Thymus (tissue), 11 donors: ENCODE measurements around the gene CD300LB. TPM values are rescaled to one million over a fixed set of nuclear protein-coding genes. Genes with fewer than 3 reads are reported as not detected.

Source experiments
- DNase-seq, 9 donors: peaks; one replicate each; pipeline ENCODE4 v3.0.0-alpha.2; 2013; ENCODE audit warnings: low spot score in 9 of 9, low read depth in 6 of 9, missing footprints in 1 of 9
- H3K27ac ChIP-seq, 2 donors: one replicate each; pipeline ENCODE4 v1.5.1; 2013; ENCODE audit warnings: control low read depth in 1 of 2, low read depth in 1 of 2, low read length in 1 of 2, mild to moderate bottlenecking in 1 of 2, moderate library complexity in 1 of 2
- H3K27me3 ChIP-seq, 2 donors: one replicate each; pipeline ENCODE4 v1.5.1; 2013; ENCODE audit warnings: low read length in 1 of 2; ENCODE audit not compliant: control insufficient read depth in 2 of 2, insufficient read depth in 1 of 2
- H3K36me3 ChIP-seq, 2 donors: one replicate each; pipeline ENCODE4 v1.5.1; 2013; ENCODE audit warnings: low read length in 1 of 2, mild to moderate bottlenecking in 1 of 2, moderate library complexity in 1 of 2; ENCODE audit not compliant: control insufficient read depth in 2 of 2, insufficient read depth in 2 of 2
- H3K4me1 ChIP-seq, 2 donors: one replicate each; pipeline ENCODE4 v1.5.1; 2013; ENCODE audit warnings: low read length in 2 of 2; ENCODE audit not compliant: control insufficient read depth in 2 of 2, insufficient read depth in 2 of 2
- H3K4me3 ChIP-seq, 2 donors: one replicate each; pipeline ENCODE4 v1.5.1; 2013; ENCODE audit warnings: low read length in 2 of 2, control low read depth in 1 of 2, mild to moderate bottlenecking in 1 of 2
- H3K9me3 ChIP-seq, 2 donors: one replicate each; pipeline ENCODE4 v1.5.1; 2013; ENCODE audit warnings: low read length in 1 of 2, mild to moderate bottlenecking in 1 of 2; ENCODE audit not compliant: control insufficient read depth in 2 of 2, insufficient read depth in 1 of 2
- WGBS: extraction: QIAGEN DNeasy Blood & Tissue Kit; methylation state at CpG from one replicate; pipeline ENCODE4 v1.1.7; 2013; 5-methylcytosine and 5-hydroxymethylcytosine counted together
- polyA plus RNA-seq: library from polyadenylated mRNA; stranded (reverse); fragments of 200-250 nt; gene quantifications from one replicate; pipeline ENCODE4 v1.2.3, GENCODE V29; 2013
- total RNA-seq: library from RNA; stranded (reverse); fragments of 120-200 nt; gene quantifications from one replicate; pipeline ENCODE4 v1.2.4, GENCODE V29; 2013
- donor health status: healthy.

Gene CD300LB
- total and polyA plus RNA-seq, 2 donors = 0.38 to 0.64 TPM

DNA sequence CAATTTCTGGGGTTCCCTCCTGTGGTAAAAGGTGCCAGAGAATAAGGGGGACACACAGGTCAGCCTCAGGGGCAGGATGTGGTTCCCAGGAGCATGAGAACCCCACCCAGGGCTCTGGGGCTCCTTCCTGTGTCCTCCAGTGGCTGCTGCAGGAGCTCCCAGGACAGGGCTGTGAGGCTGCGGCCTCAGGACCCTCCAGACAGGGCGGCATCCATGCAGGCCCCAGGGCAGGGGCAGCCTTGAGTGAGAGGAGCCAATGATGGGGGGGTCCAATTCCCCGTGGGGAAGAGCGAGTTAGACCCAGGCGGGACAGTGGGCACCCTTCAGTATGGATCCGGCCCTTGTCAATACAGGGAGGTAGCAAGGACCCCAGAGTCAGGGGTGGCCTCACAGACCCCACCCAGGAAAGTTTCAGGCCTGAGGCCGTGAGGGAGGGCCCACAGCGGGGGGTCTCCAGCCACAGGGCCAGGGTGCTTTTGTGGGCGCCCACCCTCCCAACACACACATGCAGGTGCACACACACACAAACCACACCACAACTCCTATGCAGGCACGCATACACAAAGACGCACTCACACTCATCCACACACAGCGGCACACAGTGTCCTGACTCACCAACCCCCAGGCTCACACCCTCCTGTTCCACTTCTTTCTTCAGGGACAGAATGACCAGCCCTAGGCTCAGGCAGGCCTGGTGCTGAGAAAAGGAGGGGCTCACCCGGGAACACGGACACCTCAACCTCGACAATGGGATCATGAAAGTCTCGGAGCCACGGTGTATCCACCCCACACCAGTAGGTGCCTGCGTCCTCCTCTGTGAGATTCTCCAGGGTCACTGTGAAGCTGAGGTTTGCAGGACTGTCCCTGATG lies 12.9 kb upstream of the CD300LB start:
- WGBS = 96% methylated on average over 18 of the region's 18 CpGs
- Histone ChIP-seq H3K9me3 (no peaks in the 10 kb centered on the region), H3K36me3 (no peaks in the 10 kb centered on the region), H3K4me3 (no peak overlapping the region), H3K4me1 (peaks cover 0 to 8% of the 10 kb centered on the region in 2 donors), H3K27ac (no peak overlapping the region), H3K27me3 (no peaks in the 10 kb centered on the region)
- no peak for DNase-seq

DNA sequence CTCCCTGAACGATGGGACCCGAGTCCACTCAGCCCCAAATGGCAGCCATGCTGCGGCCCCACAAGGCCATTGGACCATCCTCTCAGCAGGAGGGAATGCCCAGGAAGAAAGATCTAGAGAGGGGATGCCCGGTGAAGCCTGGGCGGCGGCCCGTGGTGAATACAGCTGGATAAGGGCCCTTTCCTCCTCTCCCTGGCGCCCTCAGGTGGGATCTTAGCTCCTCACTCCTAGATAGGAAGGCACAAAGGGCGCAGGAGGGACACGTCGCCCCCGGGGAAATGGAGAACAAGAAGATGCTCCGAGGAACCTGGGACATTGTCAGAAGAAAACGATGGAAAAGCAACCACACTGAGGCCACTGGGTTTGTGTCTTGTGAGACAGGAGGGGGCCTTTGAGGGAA lies 12.1 kb upstream of the CD300LB start:
- DNase-seq = no peak
- WGBS = 96% methylated on average over 14 of the region's 14 CpGs
- Histone ChIP-seq H3K27me3 (peaks cover 0 to 3% of the 10 kb centered on the region in 2 donors), H3K27ac (no peak overlapping the region), H3K9me3 (no peaks in the 10 kb centered on the region), H3K4me1 (peaks cover 0 to 8% of the 10 kb centered on the region in 2 donors), H3K36me3 (no peaks in the 10 kb centered on the region), H3K4me3 (no peak overlapping the region)

DNA sequence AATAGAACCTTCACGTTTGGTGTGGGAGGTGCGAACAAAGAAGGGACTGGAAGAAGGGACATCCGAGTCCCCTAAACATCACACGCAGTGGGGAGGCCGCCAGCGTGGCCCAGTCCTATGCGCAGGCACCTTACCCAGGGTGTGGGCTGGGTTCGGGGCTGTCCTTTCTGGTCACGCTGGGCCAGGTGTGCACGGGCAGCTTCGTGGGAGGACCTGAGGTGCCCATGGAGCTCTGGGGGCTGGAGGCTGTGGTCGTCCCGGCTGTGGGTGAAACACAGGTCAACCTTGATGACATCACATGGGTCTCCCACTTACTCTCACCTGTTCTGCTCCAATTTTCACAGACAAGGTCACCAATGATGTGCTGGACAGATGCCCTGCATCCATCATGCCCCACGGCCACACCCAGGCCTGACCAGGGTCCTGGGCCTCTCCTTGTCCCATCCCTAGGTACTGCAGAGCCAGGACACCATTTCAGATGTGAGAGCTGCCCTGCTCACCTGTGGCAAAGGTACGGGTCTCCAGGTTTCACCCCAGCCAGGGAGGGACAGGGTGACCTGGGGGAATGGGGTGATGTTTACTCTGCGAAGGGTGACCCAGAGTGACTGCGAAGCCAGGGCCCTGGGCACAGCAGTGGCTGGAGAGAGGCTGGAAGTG lies 11.6 kb upstream of the CD300LB start:
- WGBS = 95% methylated on average over 17 of the region's 17 CpGs

DNA sequence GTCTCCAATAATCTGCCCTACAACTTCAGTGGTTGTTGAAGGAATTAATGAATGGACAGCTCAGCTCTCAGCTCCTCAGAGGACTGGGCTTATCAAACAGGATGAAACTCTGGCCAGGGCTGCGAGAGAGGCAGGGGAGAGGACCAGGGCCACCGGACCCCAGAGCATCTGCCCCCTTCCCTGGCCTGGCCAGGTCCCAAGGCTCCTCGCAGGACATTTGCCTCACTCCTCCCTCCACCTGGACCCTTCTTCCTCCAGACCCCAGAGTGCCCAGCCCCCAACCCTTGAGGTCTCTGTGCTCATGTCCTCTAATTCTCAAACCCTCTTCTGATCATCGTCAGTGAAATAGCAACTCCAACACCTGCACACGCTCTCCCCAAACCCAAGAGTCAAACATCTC lies 10.9 kb upstream of the CD300LB start:
- no peaks in the 10 kb centered on the region for H3K9me3 ChIP-seq
- no peak for DNase-seq
- H3K27ac ChIP-seq = no peak overlapping the region
- no peak overlapping the region for H3K4me3 ChIP-seq
- H3K4me1 ChIP-seq = peaks cover 0 to under 1% of the 10 kb centered on the region in 2 donors
- WGBS = 95% methylated on average over 5 of the region's 5 CpGs
- H3K36me3 ChIP-seq = no peaks in the 10 kb centered on the region
- H3K27me3 ChIP-seq = peaks cover 0 to 7% of the 10 kb centered on the region in 2 donors

More for the DNA sequence above, 11.6 kb upstream of the CD300LB start:
- Histone ChIP-seq H3K27ac (no peak overlapping the region), H3K9me3 (no peaks in the 10 kb centered on the region), H3K4me1 (peaks cover 0 to 7% of the 10 kb centered on the region in 2 donors), H3K27me3 (peaks cover 0 to 5% of the 10 kb centered on the region in 2 donors), H3K4me3 (no peak overlapping the region), H3K36me3 (no peaks in the 10 kb centered on the region)
- no peak for DNase-seq

DNA sequence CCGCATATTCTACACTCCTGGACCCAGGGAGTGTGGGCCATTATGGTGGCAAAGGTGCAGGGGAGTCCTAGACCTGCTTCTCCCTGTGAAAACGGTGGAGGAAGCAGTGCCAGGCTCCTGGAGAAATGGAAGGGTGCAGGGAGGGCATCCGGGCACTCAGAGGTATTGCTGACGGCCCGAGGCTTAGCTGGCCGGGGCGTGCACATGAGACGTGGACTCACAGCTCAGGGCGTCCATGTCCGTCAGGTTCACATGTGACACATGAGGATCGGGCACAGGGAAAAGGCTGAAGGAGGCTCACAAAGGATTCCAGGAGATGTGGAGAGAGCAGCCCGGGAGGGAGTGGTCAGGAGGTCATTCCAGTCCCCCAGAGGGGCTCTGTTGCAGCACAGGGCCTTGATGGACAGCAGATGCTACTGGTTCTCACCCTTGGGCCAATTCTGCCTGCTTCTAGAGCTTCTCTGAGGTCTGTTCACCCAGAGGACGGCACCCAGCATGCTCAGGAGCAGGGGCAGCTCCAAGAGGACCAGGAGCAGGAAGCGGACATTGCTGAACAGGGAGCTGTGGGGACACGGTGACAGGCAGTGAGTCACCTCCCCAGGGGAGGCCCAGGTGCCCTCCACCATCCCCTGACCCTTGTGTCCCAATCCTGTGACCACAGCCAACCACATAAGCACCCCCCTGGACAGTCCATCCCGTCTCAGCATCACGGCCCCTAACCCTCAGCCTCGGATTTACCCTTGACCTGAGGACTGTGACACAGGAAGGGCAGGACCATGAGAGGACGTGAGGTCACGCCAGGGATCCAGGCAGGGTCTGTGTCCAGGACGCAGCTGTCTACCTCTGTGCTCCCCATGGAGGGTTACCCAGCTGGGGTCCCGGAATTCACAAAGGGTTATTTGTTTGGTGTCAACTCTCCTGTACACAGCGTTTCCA lies 10.2 kb upstream of the CD300LB start:
- no peak overlapping the region for H3K27ac ChIP-seq
- WGBS = 92% methylated on average over 23 of the region's 23 CpGs
- H3K9me3 ChIP-seq = no peaks in the 10 kb centered on the region
- DNase-seq = no peak
- H3K4me1 ChIP-seq = no peaks in the 10 kb centered on the region
- H3K36me3 ChIP-seq = no peaks in the 10 kb centered on the region
- peaks cover 0 to 7% of the 10 kb centered on the region in 2 donors for H3K27me3 ChIP-seq
- no peak overlapping the region for H3K4me3 ChIP-seq

DNA sequence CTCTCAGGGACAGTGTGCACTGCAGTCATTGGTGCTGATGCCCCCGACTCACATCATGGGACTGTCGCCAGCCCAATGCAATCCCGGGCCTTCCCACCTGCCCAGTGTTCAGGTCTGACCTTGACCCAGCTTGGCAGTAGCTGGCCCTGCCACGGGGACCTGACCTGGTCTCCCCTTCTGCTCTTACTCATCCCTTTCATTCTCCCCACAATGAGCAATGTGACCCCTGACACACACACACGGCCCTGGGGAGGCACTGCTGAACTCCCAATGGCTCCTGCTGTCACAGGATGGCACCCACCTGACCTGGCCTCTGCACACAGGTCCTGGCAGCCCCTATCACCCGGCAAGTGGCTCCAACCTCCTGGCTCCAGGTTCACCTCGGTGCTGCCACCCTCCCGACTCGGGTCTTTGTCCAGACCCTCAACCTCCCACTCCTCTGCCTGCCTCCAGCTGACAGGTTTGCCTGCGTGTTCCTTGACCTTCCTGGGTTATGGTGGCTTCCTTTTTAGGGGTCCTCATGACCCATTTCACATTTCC lies 8.1 kb upstream of the CD300LB start:
- Histone ChIP-seq H3K4me3 (no peak overlapping the region), H3K36me3 (no peaks in the 10 kb centered on the region), H3K4me1 (no peaks in the 10 kb centered on the region), H3K27ac (no peak overlapping the region), H3K9me3 (no peaks in the 10 kb centered on the region), H3K27me3 (peaks cover 0 to 7% of the 10 kb centered on the region in 2 donors)
- no peak for DNase-seq
- 92% methylated on average over 10 of the region's 10 CpGs for WGBS

DNA sequence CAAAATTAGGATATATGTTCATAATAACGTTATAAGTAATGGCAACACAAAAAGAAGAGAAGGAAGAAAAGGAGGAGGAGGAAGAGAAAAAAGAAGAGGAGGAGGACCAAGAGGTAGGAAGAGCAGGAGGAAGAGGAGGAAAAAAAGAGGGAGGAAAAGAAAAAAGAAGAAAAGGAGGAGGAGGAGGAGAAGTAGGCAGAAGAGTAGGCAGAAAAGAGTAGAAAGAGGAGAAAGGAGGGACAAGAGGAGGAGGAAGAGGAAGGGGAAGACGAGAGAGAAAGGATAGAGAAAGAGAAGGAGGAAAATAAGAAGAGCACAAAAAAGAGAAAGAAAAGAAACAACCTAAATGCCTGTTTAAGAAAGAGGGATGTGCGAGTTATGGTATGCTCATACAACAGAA lies 5.6 kb upstream of the CD300LB start:
- WGBS = 85% methylated on average over 3 of the region's 3 CpGs
- H3K4me3 ChIP-seq = no peak overlapping the region
- H3K36me3 ChIP-seq = no peaks in the 10 kb centered on the region
- no peaks in the 10 kb centered on the region for H3K9me3 ChIP-seq
- DNase-seq = no peak
- H3K27ac ChIP-seq = no peak overlapping the region
- no peaks in the 10 kb centered on the region for H3K4me1 ChIP-seq
- H3K27me3 ChIP-seq = peaks cover 0 to 7% of the 10 kb centered on the region in 2 donors

DNA sequence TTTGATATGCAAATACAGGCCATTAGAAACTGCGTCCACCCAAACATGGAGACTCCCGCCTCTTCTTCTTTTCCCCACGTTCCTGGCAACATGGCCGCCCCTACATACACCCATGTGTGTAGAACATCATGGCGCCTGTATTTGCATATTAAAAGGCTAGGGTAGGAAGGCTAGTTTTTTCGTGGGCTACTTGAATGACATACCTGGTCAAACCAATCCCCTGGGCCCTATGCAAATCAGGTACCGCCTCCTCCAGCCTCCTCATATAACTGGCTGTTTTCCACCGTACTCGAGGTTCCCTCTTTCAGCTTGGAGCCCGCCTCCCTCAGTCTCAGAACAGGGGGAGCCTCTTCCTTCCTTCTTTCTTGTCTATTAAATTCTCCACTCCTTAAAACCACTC lies 840 bp upstream of the CD300LB start:
- Histone ChIP-seq H3K4me1 (no peaks in the 10 kb centered on the region), H3K4me3 (no peak overlapping the region), H3K27me3 (no peaks in the 10 kb centered on the region), H3K36me3 (no peaks in the 10 kb centered on the region), H3K9me3 (no peaks in the 10 kb centered on the region), H3K27ac (no peak overlapping the region)
- WGBS = 17% methylated on average over 10 of the region's 10 CpGs
- no peak for DNase-seq
